ENCODE results near the gene FAM25G.
"Not testable (repeated sequence)": the region's sequence is repeated elsewhere in the genome, so short reads cannot be mapped to it uniquely, and the experiment has no call there.

Gene FAM25G

GRCh38 chr10:47491600-47491999 lies at the start of gene FAM25G:
Gene FAM25G (minus strand): TSS chr10:47491700. CDS start chr10:47491674, 26 bp downstream.
- not testable (repeated sequence) for DNase-seq

- not testable (repeated sequence) for DNase-seq
Observed at GRCh38 chr10:47536430-47536829, 44.9 kb upstream of the FAM25G start.

GRCh38 chr10:47523475-47523874 lies 32.0 kb upstream of the FAM25G start, which contains the start of gene AGAP9:
Gene AGAP9 (minus strand): TSS chr10:47523638. CDS start chr10:47523526, 112 bp downstream.
- not testable (repeated sequence) for DNase-seq

- not testable (repeated sequence) for DNase-seq
Observed at GRCh38 chr10:47502313-47502712, 10.8 kb upstream of the FAM25G start.

- not testable (repeated sequence) for DNase-seq
Observed at GRCh38 chr10:47494226-47494625, 2.7 kb upstream of the FAM25G start.

- not testable (repeated sequence) for DNase-seq
Observed at GRCh38 chr10:47489630-47490029, 1.9 kb downstream of the FAM25G start.

GRCh38 chr10:47485943-47486342 lies 5.6 kb downstream of the FAM25G start:
- not testable (repeated sequence) for DNase-seq

GRCh38 chr10:47484786-47485185 lies 6.7 kb downstream of the FAM25G start:
- not testable (repeated sequence) for DNase-seq

GRCh38 chr10:47483923-47484322 lies 7.6 kb downstream of the FAM25G start, which contains the start of gene ANXA8:
Gene ANXA8 (minus strand): TSS chr10:47484115. CDS start chr10:47483933, 182 bp downstream.
- DNase-seq: not testable (repeated sequence)

GRCh38 chr10:47482367-47482766 lies 9.1 kb downstream of the FAM25G start:
- not testable (repeated sequence) for DNase-seq

GRCh38 chr10:47481768-47482181 lies 9.7 kb downstream of the FAM25G start:
- DNase-seq: peak; percentile 18

- peak; percentile 22 for DNase-seq
Observed at GRCh38 chr10:47481182-47481766, 10.2 kb downstream of the FAM25G start.

- not testable (repeated sequence) for DNase-seq
Observed at GRCh38 chr10:47480133-47480532, 11.4 kb downstream of the FAM25G start.

- DNase-seq: peak; percentile 6
Observed at GRCh38 chr10:47478114-47478513, 13.4 kb downstream of the FAM25G start.

GRCh38 chr10:47477078-47477477 lies 14.4 kb downstream of the FAM25G start:
- DNase-seq: peak; percentile 1

GRCh38 chr10:47475101-47475500 lies 16.4 kb downstream of the FAM25G start:
- DNase-seq: peak; percentile 10

GRCh38 chr10:47473516-47473915 lies 18.0 kb downstream of the FAM25G start:
- DNase-seq: not testable (repeated sequence)

GRCh38 chr10:47472647-47473046 lies 18.9 kb downstream of the FAM25G start:
- DNase-seq: not testable (repeated sequence)

GRCh38 chr10:47472072-47472471 lies 19.4 kb downstream of the FAM25G start:
- not testable (repeated sequence) for DNase-seq

- peak; percentile 15 for DNase-seq
Observed at GRCh38 chr10:47468731-47469528, 22.6 kb downstream of the FAM25G start.

- not testable (repeated sequence) for DNase-seq
Observed at GRCh38 chr10:47467957-47468356, 23.5 kb downstream of the FAM25G start.

- not testable (repeated sequence) for DNase-seq
Observed at GRCh38 chr10:47467458-47467857, 24.0 kb downstream of the FAM25G start.

- not testable (repeated sequence) for DNase-seq
Observed at GRCh38 chr10:47465216-47465917, 26.1 kb downstream of the FAM25G start.
